HEK293 (cell line): ENCODE measurements around the gene MGAT5B.

Experiments used
- CTCF ChIA-PET: fragments of 350-600 bp; formaldehyde crosslinking; extraction: SDS; loops from one replicate; lab custom pipeline; 2021; ENCODE audit warnings: antibody characterized with exemption; lab: Yijun Ruan, JAX
- POLR2A ChIA-PET: fragments of 300-600 bp; formaldehyde crosslinking; extraction: SDS; loops from one replicate; lab custom pipeline; 2020; ENCODE audit warnings: antibody characterized with exemption, inconsistent platforms; lab: Yijun Ruan, JAX
- H3K27ac ChIP-seq: fragments of 200-500 bp; sonication (Bioruptor generic); 2 replicates; pipeline ENCODE4 v1.5.1; 2014; ENCODE audit warnings: low read depth, low read length, control low read depth, inconsistent platforms; ENCODE audit errors: extremely low read depth
- H3K36me3 ChIP-seq, 2 experiments: fragments of 200-500 bp in 1 of 2; sonication (Bioruptor generic) in 1 of 2; 1 replicate in 1 of 2; 2 replicates in 1 of 2; pipeline ENCODE4 v1.5.1; 2014 to 2017; ENCODE audit warnings: inconsistent platforms in 2 of 2, low read length in 2 of 2; ENCODE audit not compliant: control insufficient read depth in 2 of 2, insufficient read depth in 1 of 2
- H3K4me1 ChIP-seq: fragments of 200-500 bp; sonication (Bioruptor generic); 2 replicates; pipeline ENCODE4 v1.5.1; 2014; ENCODE audit warnings: mild to moderate bottlenecking, low read length, inconsistent platforms; ENCODE audit not compliant: control insufficient read depth, insufficient read depth
- H3K4me3 ChIP-seq: 2 replicates; pipeline ENCODE4 v1.5.1; 2011; ENCODE audit warnings: low read depth, mild to moderate bottlenecking, control low read depth, low read length, moderate library complexity
- H3K9me3 ChIP-seq: fragments of 200-500 bp; sonication (Bioruptor generic); 2 replicates; pipeline ENCODE4 v1.5.1; 2014; ENCODE audit warnings: low read depth, low read length, inconsistent platforms; ENCODE audit not compliant: control insufficient read depth, insufficient read depth
- GLIS1 ChIP-seq: fragments of 450-650 bp; formaldehyde crosslinking; IDR thresholded peaks from 2 replicates; pipeline ENCODE4 v1.5.1; 2016; ENCODE audit warnings: missing biosample characterization, missing genetic modification characterization
- GLIS2 ChIP-seq: fragments of 450-650 bp; formaldehyde crosslinking; IDR thresholded peaks from 2 replicates; pipeline ENCODE4 v1.5.1; 2016; ENCODE audit warnings: missing biosample characterization, missing genetic modification characterization
- IKZF3 ChIP-seq: fragments of 450-650 bp; IDR thresholded peaks from 2 replicates; pipeline ENCODE4 v1.5.0; 2018; ENCODE audit warnings: missing biosample characterization, mild to moderate bottlenecking, missing genetic modification characterization, moderate library complexity
- SP7 ChIP-seq: fragments of 450-650 bp; formaldehyde crosslinking; IDR thresholded peaks from 2 replicates; pipeline ENCODE4 v1.5.1; 2016; ENCODE audit warnings: missing biosample characterization, missing genetic modification characterization
- TCF7L2 ChIP-seq: IDR thresholded peaks from 2 replicates; pipeline ENCODE4 v1.6.1; 2011; ENCODE audit warnings: low read depth, mild to moderate bottlenecking, inconsistent platforms, low read length, moderate library complexity, borderline replicate concordance
- TRIM28 ChIP-seq: IDR thresholded peaks from 2 replicates; pipeline ENCODE4 v1.6.1; 2011; ENCODE audit warnings: low read length, control low read depth, borderline replicate concordance
- YY1 ChIP-seq: fragments of 450-650 bp; formaldehyde crosslinking; IDR thresholded peaks from 2 replicates; pipeline ENCODE4 v1.5.1; 2018; ENCODE audit warnings: missing biosample characterization, missing genetic modification characterization
- ZIC2 ChIP-seq: fragments of 450-650 bp; formaldehyde crosslinking; IDR thresholded peaks from 2 replicates; pipeline ENCODE4 v1.5.1; 2016; ENCODE audit warnings: missing biosample characterization, missing genetic modification characterization
- ZNF112 ChIP-seq: fragments of 450-650 bp; formaldehyde crosslinking; IDR thresholded peaks from 2 replicates; pipeline ENCODE4 v1.5.0; 2017; ENCODE audit warnings: missing biosample characterization, missing genetic modification characterization
- ZNF202 ChIP-seq: fragments of 450-650 bp; formaldehyde crosslinking; IDR thresholded peaks from 2 replicates; pipeline ENCODE4 v1.5.1; 2016; ENCODE audit warnings: missing biosample characterization, missing genetic modification characterization, borderline replicate concordance
- ZNF214 ChIP-seq: fragments of 450-650 bp; formaldehyde crosslinking; IDR thresholded peaks from 2 replicates; pipeline ENCODE4 v1.5.1; 2017; ENCODE audit warnings: missing biosample characterization, mild to moderate bottlenecking, missing genetic modification characterization, borderline replicate concordance
- ZNF341 ChIP-seq: fragments of 450-650 bp; formaldehyde crosslinking; IDR thresholded peaks from 2 replicates; pipeline ENCODE4; 2016; ENCODE audit warnings: low read depth, missing biosample characterization, missing genetic modification characterization
- ZNF48 ChIP-seq: fragments of 450-650 bp; formaldehyde crosslinking; IDR thresholded peaks from 2 replicates; pipeline ENCODE4 v1.5.1; 2016; ENCODE audit warnings: missing biosample characterization, missing genetic modification characterization
- ZNF530 ChIP-seq: fragments of 450-650 bp; formaldehyde crosslinking; IDR thresholded peaks from 2 replicates; pipeline ENCODE4 v1.5.1; 2016; ENCODE audit warnings: low read depth, missing biosample characterization, missing genetic modification characterization
- ZNF596 ChIP-seq: fragments of 450-650 bp; IDR thresholded peaks from 2 replicates; pipeline ENCODE4 v1.5.0; 2018; ENCODE audit warnings: missing biosample characterization, mild to moderate bottlenecking, missing genetic modification characterization, moderate library complexity
- ZNF629 ChIP-seq: fragments of 450-650 bp; formaldehyde crosslinking; IDR thresholded peaks from 2 replicates; pipeline ENCODE4 v1.5.1; 2017; ENCODE audit warnings: missing biosample characterization, missing genetic modification characterization
- ZNF658 ChIP-seq: fragments of 450-650 bp; formaldehyde crosslinking; IDR thresholded peaks from 2 replicates; pipeline ENCODE4; 2016; ENCODE audit warnings: missing biosample characterization, missing genetic modification characterization
- ZNF670 ChIP-seq: fragments of 450-650 bp; formaldehyde crosslinking; IDR thresholded peaks from 2 replicates; pipeline ENCODE4 v1.5.1; 2016; ENCODE audit warnings: missing biosample characterization, missing genetic modification characterization, low read depth
- ZNF701 ChIP-seq: fragments of 450-650 bp; formaldehyde crosslinking; IDR thresholded peaks from 2 replicates; pipeline ENCODE4 v1.5.1; 2016; ENCODE audit warnings: missing biosample characterization, missing genetic modification characterization
- ZNF707 ChIP-seq: fragments of 450-650 bp; formaldehyde crosslinking; IDR thresholded peaks from 2 replicates; pipeline ENCODE4 v1.5.1; 2016; ENCODE audit warnings: missing biosample characterization, missing genetic modification characterization
- ZNF768 ChIP-seq: fragments of 450-650 bp; formaldehyde crosslinking; IDR thresholded peaks from 2 replicates; pipeline ENCODE4 v1.5.1; 2018; ENCODE audit warnings: missing biosample characterization, mild to moderate bottlenecking, missing genetic modification characterization
- ZNF830 ChIP-seq: fragments of 450-650 bp; IDR thresholded peaks from 2 replicates; pipeline ENCODE4 v1.5.0; 2018; ENCODE audit warnings: missing biosample characterization, missing genetic modification characterization, low read depth, mild to moderate bottlenecking, moderate library complexity
- ZSCAN30 ChIP-seq: fragments of 450-650 bp; IDR thresholded peaks from 2 replicates; pipeline ENCODE4 v1.5.1; 2018; ENCODE audit warnings: missing biosample characterization, mild to moderate bottlenecking, missing genetic modification characterization, moderate library complexity
- ZXDB ChIP-seq: fragments of 450-650 bp; formaldehyde crosslinking; IDR thresholded peaks from 2 replicates; pipeline ENCODE4 v1.5.1; 2016; ENCODE audit warnings: missing biosample characterization, missing genetic modification characterization
- TF ChIP-seq, protein P1 (sequence below): fragments of 450-650 bp; formaldehyde crosslinking; IDR thresholded peaks from 2 replicates; pipeline ENCODE4 v1.5.1; 2016; ENCODE audit warnings: missing biosample characterization, missing genetic modification characterization
- TF ChIP-seq, protein P2 (sequence below): fragments of 450-650 bp; formaldehyde crosslinking; IDR thresholded peaks from 2 replicates; pipeline ENCODE4 v1.5.1; 2017; ENCODE audit warnings: missing biosample characterization, missing genetic modification characterization

Gene MGAT5B

DNA sequence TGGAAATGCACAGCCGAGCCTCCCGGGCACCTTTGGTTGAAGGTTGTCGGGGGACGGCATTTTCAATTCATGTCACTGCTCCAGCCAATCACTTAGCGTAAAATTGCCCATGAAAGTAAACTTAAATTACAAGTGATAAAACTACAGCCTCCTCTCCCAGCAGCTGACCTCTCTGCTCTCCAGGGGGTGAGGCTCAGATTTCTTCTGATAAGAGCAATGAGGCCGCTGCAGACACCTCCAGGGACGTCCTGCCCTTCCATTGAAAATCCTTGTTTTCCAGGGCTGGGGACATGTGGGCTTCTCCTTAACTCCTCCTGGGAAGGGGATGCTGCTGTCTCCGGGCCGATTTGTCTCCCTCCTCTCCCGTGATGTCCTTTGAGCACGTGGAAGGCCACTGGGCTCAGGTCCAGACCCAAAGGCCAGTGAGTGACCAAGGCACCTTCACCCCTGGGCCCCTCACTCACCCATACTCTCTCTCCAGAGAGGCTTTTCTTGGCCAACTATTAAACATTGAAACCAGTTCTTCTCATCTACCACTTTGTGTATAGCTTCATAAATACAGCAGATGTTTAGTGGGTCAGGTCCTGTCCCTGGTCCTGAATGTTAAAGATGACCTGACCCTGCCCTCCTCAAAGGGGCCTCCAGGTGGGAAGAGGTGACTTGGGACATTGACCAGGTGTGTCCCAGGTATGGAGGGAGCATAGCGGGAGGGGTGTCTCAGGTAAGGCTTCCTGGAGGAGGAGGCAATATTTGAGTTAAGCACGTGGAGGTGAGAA lies 52.3 kb downstream of the MGAT5B start (continued):
- TF ChIP-seq, protein P1, sequence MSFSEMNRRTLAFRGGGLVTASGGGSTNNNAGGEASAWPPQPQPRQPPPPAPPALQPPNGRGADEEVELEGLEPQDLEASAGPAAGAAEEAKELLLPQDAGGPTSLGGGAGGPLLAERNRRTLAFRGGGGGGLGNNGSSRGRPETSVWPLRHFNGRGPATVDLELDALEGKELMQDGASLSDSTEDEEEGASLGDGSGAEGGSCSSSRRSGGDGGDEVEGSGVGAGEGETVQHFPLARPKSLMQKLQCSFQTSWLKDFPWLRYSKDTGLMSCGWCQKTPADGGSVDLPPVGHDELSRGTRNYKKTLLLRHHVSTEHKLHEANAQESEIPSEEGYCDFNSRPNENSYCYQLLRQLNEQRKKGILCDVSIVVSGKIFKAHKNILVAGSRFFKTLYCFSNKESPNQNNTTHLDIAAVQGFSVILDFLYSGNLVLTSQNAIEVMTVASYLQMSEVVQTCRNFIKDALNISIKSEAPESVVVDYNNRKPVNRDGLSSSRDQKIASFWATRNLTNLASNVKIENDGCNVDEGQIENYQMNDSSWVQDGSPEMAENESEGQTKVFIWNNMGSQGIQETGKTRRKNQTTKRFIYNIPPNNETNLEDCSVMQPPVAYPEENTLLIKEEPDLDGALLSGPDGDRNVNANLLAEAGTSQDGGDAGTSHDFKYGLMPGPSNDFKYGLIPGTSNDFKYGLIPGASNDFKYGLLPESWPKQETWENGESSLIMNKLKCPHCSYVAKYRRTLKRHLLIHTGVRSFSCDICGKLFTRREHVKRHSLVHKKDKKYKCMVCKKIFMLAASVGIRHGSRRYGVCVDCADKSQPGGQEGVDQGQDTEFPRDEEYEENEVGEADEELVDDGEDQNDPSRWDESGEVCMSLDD (tag by site-specific recombination), result no peak
- TF ChIP-seq ZSCAN30 (tag by site-specific recombination) (no peak), ZNF701 (no peak), TRIM28 (0 out of 2 replicates have a peak, but pooled peaks have one; percentile 53), ZNF629 (tag by site-specific recombination) (no peak), ZNF214 (tag by site-specific recombination) (no peak), ZNF670 (tag by site-specific recombination) (no peak), ZNF830 (tag by site-specific recombination) (no peak), ZNF48 (tag by site-specific recombination) (no peak), ZNF707 (no peak), ZNF658 (tag by site-specific recombination) (no peak), ZNF202 (tag by site-specific recombination) (no peak), GLIS1 (tag by site-specific recombination) (peak; percentile 93), TCF7L2 (peak; percentile 56; the same call in 1 of the 2 replicates), SP7 (tag by site-specific recombination) (peak; percentile 29; the same call in 1 of the 2 replicates), ZNF341 (tag by site-specific recombination) (no peak), ZXDB (tag by site-specific recombination) (no peak), YY1 (tag by site-specific recombination) (no peak), IKZF3 (tag by site-specific recombination) (peak; percentile 58; the same call in 1 of the 2 replicates), ZNF596 (0 out of 2 replicates have a peak, but pooled peaks have one; percentile 27)
- TF ChIP-seq, protein P2, sequence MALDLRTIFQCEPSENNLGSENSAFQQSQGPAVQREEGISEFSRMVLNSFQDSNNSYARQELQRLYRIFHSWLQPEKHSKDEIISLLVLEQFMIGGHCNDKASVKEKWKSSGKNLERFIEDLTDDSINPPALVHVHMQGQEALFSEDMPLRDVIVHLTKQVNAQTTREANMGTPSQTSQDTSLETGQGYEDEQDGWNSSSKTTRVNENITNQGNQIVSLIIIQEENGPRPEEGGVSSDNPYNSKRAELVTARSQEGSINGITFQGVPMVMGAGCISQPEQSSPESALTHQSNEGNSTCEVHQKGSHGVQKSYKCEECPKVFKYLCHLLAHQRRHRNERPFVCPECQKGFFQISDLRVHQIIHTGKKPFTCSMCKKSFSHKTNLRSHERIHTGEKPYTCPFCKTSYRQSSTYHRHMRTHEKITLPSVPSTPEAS, result no peak
- TF ChIP-seq, all 188 proteins: peak for 10

DNA sequence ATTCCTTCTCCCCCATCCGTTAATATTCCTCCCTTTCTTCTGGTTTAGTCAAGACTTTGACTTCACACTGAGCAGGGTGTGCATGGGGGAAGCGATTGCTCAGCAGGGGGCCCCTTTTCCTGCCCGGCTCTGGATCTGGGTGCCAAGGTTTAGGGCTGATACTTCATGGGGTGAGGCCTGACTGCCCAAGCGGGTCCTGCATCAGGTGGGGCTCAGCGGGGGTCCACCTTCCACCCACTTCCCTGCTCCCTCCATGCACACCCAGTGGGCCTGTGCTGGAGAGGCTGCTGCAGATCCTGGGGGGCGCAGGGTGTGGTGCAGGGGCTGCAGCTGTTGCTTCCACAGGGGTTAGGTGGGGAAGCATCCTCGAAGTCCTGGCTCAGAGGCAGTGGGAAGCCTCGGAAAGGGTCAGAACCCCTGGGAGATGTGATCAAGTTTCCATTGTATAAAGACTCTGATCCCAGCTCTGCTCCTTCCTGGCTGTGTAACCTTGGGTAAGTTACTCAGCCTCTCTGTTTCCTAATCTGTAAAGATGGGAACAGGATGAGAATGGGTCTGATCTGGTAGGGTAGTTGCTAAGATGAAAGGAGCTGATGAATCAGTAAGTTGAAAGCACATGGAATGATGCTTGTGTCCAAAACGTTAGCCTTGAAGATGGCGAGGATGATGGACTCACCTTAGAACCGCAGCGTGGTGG lies 53.3 kb downstream of the MGAT5B start:
- no peaks in the 10 kb centered on the region for H3K9me3 ChIP-seq
- H3K4me3 ChIP-seq, result no peak overlapping the region
- CTCF ChIA-PET, result no interaction called here
- TF ChIP-seq GLIS2 (peak; percentile 50; the same call in 1 of the 2 replicates), ZNF530 (tag by site-specific recombination) (no peak), ZNF112 (no peak), ZNF768 (tag by site-specific recombination) (peak; percentile 59; the same call in 1 of the 2 replicates), GLIS1 (tag by site-specific recombination) (peak; percentile 91), ZIC2 (tag by site-specific recombination) (peak; percentile 73)
- no peak overlapping the region for H3K27ac ChIP-seq
- no peaks in the 10 kb centered on the region for H3K36me3 ChIP-seq
- peaks cover 10% of the 10 kb centered on the region for H3K4me1 ChIP-seq
- POLR2A ChIA-PET, result interaction anchor here (0.6 to 0.7 kb wide), 2 partner anchors 116 to 183 kb away, joined by 4 to 5 read pairs; partner anchors contain the start of gene MFSD11
